IMR-90 (cell line): ENCODE data around the gene POLR3B. TPM values are rescaled to one million over a fixed set of nuclear protein-coding genes. Genes with fewer than 3 reads are reported as not detected.

ENCODE experiments used
- ATAC-seq: fragments of 200-7000 bp; cut with Tn5 transposase; 2 replicates; pipeline ENCODE4 v1.9.1; 2020; ENCODE audit warnings: low read depth, mild to moderate bottlenecking, moderate library complexity
- BruUV-seq: library from RNA; stranded (reverse); fragments of 400-500 nt; replicated peaks from 2 replicates; lab custom pipeline; 2021; lab: Mats Ljungman, UMichigan
- CTCF ChIA-PET: fragments of 300-600 bp; formaldehyde crosslinking; extraction: SDS; loops from one replicate; lab custom pipeline; 2021; ENCODE audit warnings: antibody characterized with exemption; lab: Yijun Ruan, JAX
- POLR2A ChIA-PET: fragments of 300-600 bp; sonication (Branson Sonifier 250); formaldehyde crosslinking; loops from one replicate; lab custom pipeline; 2022; ENCODE audit warnings: antibody characterized with exemption; ENCODE audit not compliant: unreplicated experiment; lab: Charles Lee
- DNase-seq: peaks from one replicate; pipeline ENCODE4 v3.0.0; 2013
- H2AFZ ChIP-seq: replicated peaks from 2 replicates; pipeline ENCODE3; 2013; ENCODE audit warnings: low read length, mild to moderate bottlenecking; ENCODE audit not compliant: poor library complexity
- H2AK5ac ChIP-seq: 2 replicates; pipeline ENCODE4 v1.6.1; 2013; ENCODE audit warnings: low read depth, low read length, inconsistent platforms
- H2AK9ac ChIP-seq: replicated peaks from 2 replicates; pipeline ENCODE3; 2013; ENCODE audit warnings: mild to moderate bottlenecking, low read depth, low read length, moderate library complexity; ENCODE audit not compliant: poor library complexity
- H2BK120ac ChIP-seq: 2 replicates; pipeline ENCODE4 v1.6.1; 2013; ENCODE audit warnings: low read depth, low read length, inconsistent platforms
- H2BK15ac ChIP-seq: 3 replicates; pipeline ENCODE4 v1.6.1; 2013; ENCODE audit warnings: low read depth, low read length, inconsistent platforms
- H2BK20ac ChIP-seq: 2 replicates; pipeline ENCODE4 v1.6.1; 2013; ENCODE audit warnings: low read depth, mild to moderate bottlenecking, inconsistent platforms, low read length, moderate library complexity
- H2BK5ac ChIP-seq: 2 replicates; pipeline ENCODE4 v1.6.1; 2013; ENCODE audit warnings: mild to moderate bottlenecking, low read depth, low read length, inconsistent platforms; ENCODE audit not compliant: poor library complexity, severe bottlenecking
- H3K14ac ChIP-seq: replicated peaks from 2 replicates; pipeline ENCODE4 v1.6.1; 2013; ENCODE audit warnings: low read depth, low read length, inconsistent platforms
- H3K18ac ChIP-seq: 2 replicates; pipeline ENCODE4 v1.6.1; 2013; ENCODE audit warnings: low read depth, low read length, control low read depth
- H3K23ac ChIP-seq: 2 replicates; pipeline ENCODE4 v1.6.1; 2013; ENCODE audit warnings: low read depth, low read length, inconsistent platforms
- H3K27ac ChIP-seq: 2 replicates; pipeline ENCODE4 v1.5.1; 2013; ENCODE audit warnings: mild to moderate bottlenecking, control low read depth, low read length; ENCODE audit not compliant: insufficient read depth
- H3K27me3 ChIP-seq: 2 replicates; pipeline ENCODE4 v1.6.1; 2013; ENCODE audit warnings: low read length; ENCODE audit not compliant: control insufficient read depth, insufficient read depth
- H3K36me3 ChIP-seq: 2 replicates; pipeline ENCODE4 v1.6.1; 2013; ENCODE audit warnings: low read length, mixed read lengths; ENCODE audit not compliant: control insufficient read depth, insufficient read depth
- H3K4ac ChIP-seq: 2 replicates; pipeline ENCODE4 v1.6.1; 2013; ENCODE audit warnings: low read depth, low read length, inconsistent platforms
- H3K4me1 ChIP-seq: 2 replicates; pipeline ENCODE4 v1.6.1; 2013; ENCODE audit warnings: low read length, mixed read lengths; ENCODE audit not compliant: control insufficient read depth, insufficient read depth
- H3K4me2 ChIP-seq: 2 replicates; pipeline ENCODE4 v1.6.1; 2013; ENCODE audit warnings: low read depth, mild to moderate bottlenecking, control low read depth, low read length, moderate library complexity
- H3K4me3 ChIP-seq: 2 replicates; pipeline ENCODE4 v1.5.1; 2013; ENCODE audit warnings: low read depth, mild to moderate bottlenecking, control low read depth, low read length, moderate library complexity; ENCODE audit not compliant: insufficient read depth
- H3K56ac ChIP-seq: 2 replicates; pipeline ENCODE4 v1.6.1; 2013; ENCODE audit warnings: low read length, inconsistent platforms; ENCODE audit not compliant: insufficient read depth; ENCODE audit errors: extremely low read depth
- H3K79me1 ChIP-seq, 2 experiments: 2 replicates each; pipeline ENCODE4 v1.6.1; 2013; ENCODE audit warnings: low read length in 2 of 2, inconsistent platforms in 1 of 2, low read depth in 1 of 2
- H3K9ac ChIP-seq: 2 replicates; pipeline ENCODE4 v1.6.1; 2013; ENCODE audit warnings: low read depth, low read length, control low read depth
- H3K9me1 ChIP-seq: 2 replicates; pipeline ENCODE4 v1.6.1; 2013; ENCODE audit warnings: low read length, inconsistent platforms; ENCODE audit not compliant: insufficient read depth
- H3K9me3 ChIP-seq: 2 replicates; pipeline ENCODE4 v1.6.1; 2013; ENCODE audit warnings: low read length; ENCODE audit not compliant: control insufficient read depth, insufficient read depth
- H4K20me1 ChIP-seq: 2 replicates; pipeline ENCODE4 v1.6.1; 2013; ENCODE audit warnings: low read length, inconsistent platforms; ENCODE audit not compliant: insufficient read depth
- H4K5ac ChIP-seq: 2 replicates; pipeline ENCODE4 v1.6.1; 2013; ENCODE audit warnings: mild to moderate bottlenecking, low read depth, low read length, control low read depth
- H4K8ac ChIP-seq, 2 experiments: 2 replicates each; pipeline ENCODE4 v1.6.1; 2013; ENCODE audit warnings: low read depth in 2 of 2, low read length in 2 of 2, control low read depth in 1 of 2, inconsistent platforms in 1 of 2
- H4K91ac ChIP-seq: 2 replicates; pipeline ENCODE4 v1.6.1; 2013; ENCODE audit warnings: low read depth, low read length, inconsistent platforms; ENCODE audit not compliant: insufficient read depth
- BHLHE40 ChIP-seq: fragments of 150-350 bp; IDR thresholded peaks from 2 replicates; pipeline ENCODE4 v1.6.1; 2016; ENCODE audit warnings: mild to moderate bottlenecking, low read depth, low read length
- CHD1 ChIP-seq: IDR thresholded peaks from 2 replicates; pipeline ENCODE4 v1.6.1; 2012; ENCODE audit warnings: low read depth, low read length, improper control_type of control experiment
- CTCF ChIP-seq: conservative IDR thresholded peaks from 2 replicates; pipeline ENCODE4 v1.5.1; 2012; ENCODE audit warnings: mild to moderate bottlenecking, low read depth, low read length, improper control_type of control experiment
- FOS ChIP-seq: fragments of 150-350 bp; IDR thresholded peaks from 2 replicates; pipeline ENCODE4 v1.6.1; 2016; ENCODE audit warnings: low read depth, low read length
- NFE2L2 ChIP-seq: fragments of 150-350 bp; IDR thresholded peaks from 2 replicates; pipeline ENCODE4 v1.6.1; 2016; ENCODE audit warnings: low read depth, mild to moderate bottlenecking, low read length
- RFX5 ChIP-seq: IDR thresholded peaks from 2 replicates; pipeline ENCODE4 v1.8.0; 2012; ENCODE audit warnings: low read depth, mild to moderate bottlenecking, low read length, moderate library complexity
- USF2 ChIP-seq: fragments of 150-350 bp; IDR thresholded peaks from 2 replicates; pipeline ENCODE4 v1.6.1; 2017; ENCODE audit warnings: mild to moderate bottlenecking, antibody characterized with exemption, low read length, low read depth
- WGBS, 2 experiments: methylation state at CpG; one replicate each; pipeline versions ENCODE4 v1.1.5 to v1.1.7; 2013; ENCODE audit warnings: missing lambda C conversion rate in 2 of 2; ENCODE audit not compliant: insufficient read length in 1 of 2; ENCODE audit errors: extremely low coverage in 2 of 2; 5-methylcytosine and 5-hydroxymethylcytosine counted together
- dilution Hi-C: fragments of 300-500 bp; cut with HindIII; formaldehyde crosslinking; loops from one replicate; pipeline ENCODE4 v1.14.3; 2018; ENCODE audit warnings: low sequenced_read_pairs; ENCODE audit not compliant: unreplicated experiment
- in situ Hi-C: fragments of 300-500 bp; cut with MboI; formaldehyde crosslinking; loops from 3 replicates; pipeline ENCODE4 v1.14.3; 2019; ENCODE audit warnings: low sequenced_read_pairs, inconsistent platforms, mixed read lengths
- intact Hi-C: fragments of 100-400 bp; cut with micrococcal nuclease; formaldehyde crosslinking; loops from 2 replicates; pipeline ENCODE4 v1.10.0; 2022
- polyA plus RNA-seq, 3 experiments: library from polyadenylated mRNA; depleted of rRNA; stranded (reverse); fragments of >200 nt; gene quantifications; 2 replicates each; pipeline ENCODE4 v1.2.3, GENCODE V29; 2012; ENCODE audit warnings: low replicate concordance in 1 of 3
- total RNA-seq: library from RNA; depleted of rRNA; stranded (reverse); fragments of >200 nt; gene quantifications from 2 replicates; pipeline ENCODE4 v1.2.3, GENCODE V29; 2012

Gene POLR3B
- total and polyA plus RNA-seq, 2 of the 4 experiments (the other 2 are of a cell fraction): 6.9 to 15.4 TPM

- H2BK15ac ChIP-seq: no peak overlapping the region
- H3K56ac ChIP-seq: no peak overlapping the region
- no peak overlapping the region for H3K9ac ChIP-seq
- H4K20me1 ChIP-seq: no peaks in the 10 kb centered on the region
- H3K23ac ChIP-seq: peak overlapping the region; percentile 16; the same call in 1 of the 2 replicates
- 93% methylated on average over 3 of the region's 5 CpGs; no CpG with 5 or more reads in 1 of the 2 experiments for WGBS, 2 experiments
- no peak overlapping the region for H4K91ac ChIP-seq
- H2BK120ac ChIP-seq: no peak overlapping the region
- H3K18ac ChIP-seq: no peak overlapping the region
- H3K4ac ChIP-seq: no peak overlapping the region
- H3K4me3 ChIP-seq: no peak overlapping the region
- ATAC-seq (no peak), DNase-seq (no peak)
- H3K4me1 ChIP-seq: peaks cover 3% of the 10 kb centered on the region; the same call in 1 of the 2 replicates
- peaks cover 31 to 47% of the 10 kb centered on the region in 2 experiments for H3K79me1 ChIP-seq
- no peaks in the 10 kb centered on the region for H3K27me3 ChIP-seq
- in situ Hi-C loops: loop anchor here (25.0 kb wide), 1 partner anchor 948 kb away; no protein-coding TSS in a partner anchor
- H3K36me3 ChIP-seq: 0 out of 2 replicates have a peak, but pooled peaks cover 1% of the 10 kb centered on the region
- peaks cover 4% of the 10 kb centered on the region; the same call in 1 of the 2 replicates for H3K9me1 ChIP-seq
- H2AK9ac ChIP-seq: no peak overlapping the region
- intact Hi-C loops: no loop called here
- peak overlapping the region; percentile 54; the same call in 1 of the 2 replicates for H2AK5ac ChIP-seq
- no peak overlapping the region for H4K8ac ChIP-seq
- H2BK5ac ChIP-seq: no peak overlapping the region
- H3K14ac ChIP-seq: no peak overlapping the region
- H3K4me2 ChIP-seq: no peak overlapping the region
- H2BK20ac ChIP-seq: no peak overlapping the region
- H4K5ac ChIP-seq: no peak overlapping the region
- BruUV-seq: no TSS peak
- ChIA-PET CTCF (interaction anchor here (1.0 kb wide), 1 partner anchor 10 kb away, joined by 4 read pairs; no protein-coding TSS in a partner anchor), POLR2A (no interaction called here)
- H2AFZ ChIP-seq: no peak overlapping the region
- no peaks in the 10 kb centered on the region for H3K9me3 ChIP-seq
- no peak overlapping the region for H3K27ac ChIP-seq
- no peak for TF ChIP-seq USF2
- TF ChIP-seq CTCF: no peak
- TF ChIP-seq CHD1: no peak
- no peak for TF ChIP-seq FOS
- TF ChIP-seq NFE2L2: no peak
- TF ChIP-seq RFX5: no peak
- TF ChIP-seq BHLHE40: no peak
- dilution Hi-C loops: no loop called here
Observed at GRCh38 chr12:106360400-106360994, 2.9 kb downstream of the POLR3B start.
